PC-9 (cell line): ENCODE measurements around the gene EFCAB13.

Experiments used
- CTCF ChIP-seq: fragments of 200-600 bp; sonication (generic); conservative IDR thresholded peaks from 2 replicates; pipeline ENCODE4 v1.6.1; 2017; ENCODE audit warnings: mixed run types, antibody characterized with exemption, mild to moderate bottlenecking, moderate library complexity
- EZH2 ChIP-seq: fragments of 200-600 bp; sonication (generic); IDR thresholded peaks from 2 replicates; pipeline ENCODE4 v1.8.0; 2017; ENCODE audit warnings: antibody characterized with exemption, low read depth

GRCh38 chr17:47280072-47280811 lies 43.5 kb upstream of the EFCAB13 start:
- no peak for TF ChIP-seq CTCF
- TF ChIP-seq EZH2 = no peak
